IPS-15b (cell line): ENCODE measurements around the gene IRX2.
A peak's percentile ranks its signal among the peaks of the same experiment; 100 is the strongest.

Experiments used
- H3K27me3 ChIP-seq: one replicate; pipeline ENCODE4 v1.6.1; 2013; ENCODE audit warnings: low read length; ENCODE audit not compliant: control insufficient read depth, insufficient read depth
- H3K36me3 ChIP-seq: one replicate; pipeline ENCODE4 v1.6.1; 2013; ENCODE audit warnings: low read length; ENCODE audit not compliant: control insufficient read depth, insufficient read depth
- H3K4me1 ChIP-seq: one replicate; pipeline ENCODE4 v1.6.1; 2013; ENCODE audit warnings: mild to moderate bottlenecking, low read length; ENCODE audit not compliant: control insufficient read depth, insufficient read depth
- H3K4me3 ChIP-seq: one replicate; pipeline ENCODE4 v1.5.1; 2013; ENCODE audit warnings: low read depth, low read length
- H3K9ac ChIP-seq: one replicate; pipeline ENCODE4 v1.6.1; 2013; ENCODE audit warnings: low read depth, mild to moderate bottlenecking, low read length
- H3K9me3 ChIP-seq: one replicate; pipeline ENCODE4 v1.6.1; 2013; ENCODE audit warnings: mild to moderate bottlenecking, low read length; ENCODE audit not compliant: control insufficient read depth, insufficient read depth

IRX2 gene

GRCh38 chr5:2754581-2755075, 3.2 kb upstream of the IRX2 start:
- Histone ChIP-seq H3K9me3 (no peaks in the 10 kb centered on the region), H3K4me1 (peaks cover 8% of the 10 kb centered on the region), H3K36me3 (no peaks in the 10 kb centered on the region), H3K4me3 (peak overlapping the region; percentile 72), H3K9ac (no peak overlapping the region), H3K27me3 (peaks cover 37% of the 10 kb centered on the region)

- Histone ChIP-seq H3K27me3 (peaks cover 34% of the 10 kb centered on the region), H3K36me3 (peaks cover 8% of the 10 kb centered on the region), H3K9ac (peak overlapping the region; percentile 26), H3K4me3 (peak overlapping the region; percentile 74), H3K4me1 (no peaks in the 10 kb centered on the region), H3K9me3 (no peaks in the 10 kb centered on the region)
Measured at GRCh38 chr5:2753452-2754420, 2.3 kb upstream of the IRX2 start.

GRCh38 chr5:2752821-2753439, 1.5 kb upstream of the IRX2 start:
- Histone ChIP-seq H3K4me1 (no peaks in the 10 kb centered on the region), H3K4me3 (peak overlapping the region; percentile 74), H3K36me3 (peaks cover 15% of the 10 kb centered on the region), H3K9me3 (no peaks in the 10 kb centered on the region), H3K9ac (peak overlapping the region; percentile 47), H3K27me3 (peaks cover 26% of the 10 kb centered on the region)

GRCh38 chr5:2752059-2752820, 763 bp upstream of the IRX2 start:
- Histone ChIP-seq H3K4me3 (peak overlapping the region; percentile 74), H3K4me1 (no peaks in the 10 kb centered on the region), H3K36me3 (peaks cover 22% of the 10 kb centered on the region), H3K27me3 (peaks cover 19% of the 10 kb centered on the region), H3K9ac (peak overlapping the region; percentile 47), H3K9me3 (no peaks in the 10 kb centered on the region)

GRCh38 chr5:2750758-2751464, 566 bp downstream of the IRX2 start:
- Histone ChIP-seq H3K9ac (peak overlapping the region; percentile 91), H3K9me3 (no peaks in the 10 kb centered on the region), H3K36me3 (peaks cover 27% of the 10 kb centered on the region), H3K4me1 (peaks cover 3% of the 10 kb centered on the region), H3K27me3 (peaks cover 20% of the 10 kb centered on the region), H3K4me3 (peak overlapping the region; percentile 71)

- Histone ChIP-seq H3K4me3 (peak overlapping the region; percentile 71), H3K9me3 (no peaks in the 10 kb centered on the region), H3K36me3 (peaks cover 27% of the 10 kb centered on the region), H3K9ac (peak overlapping the region; percentile 91), H3K27me3 (peaks cover 14% of the 10 kb centered on the region), H3K4me1 (peaks cover 3% of the 10 kb centered on the region)
Measured at GRCh38 chr5:2750026-2750757, 1.3 kb downstream of the IRX2 start.

- peaks cover 27% of the 10 kb centered on the region for H3K36me3 ChIP-seq
- peak overlapping the region; percentile 91 for H3K9ac ChIP-seq
- H3K27me3 ChIP-seq = peaks cover 16% of the 10 kb centered on the region
- no peaks in the 10 kb centered on the region for H3K9me3 ChIP-seq
- H3K4me3 ChIP-seq = peak overlapping the region; percentile 71
- H3K4me1 ChIP-seq = peaks cover 3% of the 10 kb centered on the region
Measured at GRCh38 chr5:2749514-2750025, 1.9 kb downstream of the IRX2 start.

- H3K4me3 ChIP-seq = peak overlapping the region; percentile 71
Measured at GRCh38 chr5:2748861-2749513, 2.5 kb downstream of the IRX2 start.

GRCh38 chr5:2748179-2748860, 3.2 kb downstream of the IRX2 start:
- H3K4me3 ChIP-seq = peak overlapping the region; percentile 32
- peaks cover 26% of the 10 kb centered on the region for H3K27me3 ChIP-seq
- H3K9ac ChIP-seq = no peak overlapping the region
- H3K36me3 ChIP-seq = peaks cover 27% of the 10 kb centered on the region
- H3K4me1 ChIP-seq = peaks cover 8% of the 10 kb centered on the region
- H3K9me3 ChIP-seq = no peaks in the 10 kb centered on the region

More at GRCh38 chr5:2748861-2749513, 2.5 kb downstream of the IRX2 start:
- Histone ChIP-seq H3K9me3 (no peaks in the 10 kb centered on the region), H3K4me1 (peaks cover 8% of the 10 kb centered on the region), H3K36me3 (peaks cover 27% of the 10 kb centered on the region), H3K9ac (peak overlapping the region; percentile 91), H3K27me3 (peaks cover 21% of the 10 kb centered on the region)
